Stimulated activated CD8-positive, alpha-beta memory T cell treated with anti-CD3 and anti-CD28 coated beads, Interleukin-12 subunit alpha, Interleukin-12 subunit beta, amount 100 ng/mL, for 1 hour (primary cell): Measurements from ENCODE around the gene ATP5PB.

ENCODE experiments used
- DNase-seq: peaks from one replicate; pipeline ENCODE4 v3.0.0-alpha.2; 2020; ENCODE audit warnings: low read depth

Gene ATP5PB

DNA sequence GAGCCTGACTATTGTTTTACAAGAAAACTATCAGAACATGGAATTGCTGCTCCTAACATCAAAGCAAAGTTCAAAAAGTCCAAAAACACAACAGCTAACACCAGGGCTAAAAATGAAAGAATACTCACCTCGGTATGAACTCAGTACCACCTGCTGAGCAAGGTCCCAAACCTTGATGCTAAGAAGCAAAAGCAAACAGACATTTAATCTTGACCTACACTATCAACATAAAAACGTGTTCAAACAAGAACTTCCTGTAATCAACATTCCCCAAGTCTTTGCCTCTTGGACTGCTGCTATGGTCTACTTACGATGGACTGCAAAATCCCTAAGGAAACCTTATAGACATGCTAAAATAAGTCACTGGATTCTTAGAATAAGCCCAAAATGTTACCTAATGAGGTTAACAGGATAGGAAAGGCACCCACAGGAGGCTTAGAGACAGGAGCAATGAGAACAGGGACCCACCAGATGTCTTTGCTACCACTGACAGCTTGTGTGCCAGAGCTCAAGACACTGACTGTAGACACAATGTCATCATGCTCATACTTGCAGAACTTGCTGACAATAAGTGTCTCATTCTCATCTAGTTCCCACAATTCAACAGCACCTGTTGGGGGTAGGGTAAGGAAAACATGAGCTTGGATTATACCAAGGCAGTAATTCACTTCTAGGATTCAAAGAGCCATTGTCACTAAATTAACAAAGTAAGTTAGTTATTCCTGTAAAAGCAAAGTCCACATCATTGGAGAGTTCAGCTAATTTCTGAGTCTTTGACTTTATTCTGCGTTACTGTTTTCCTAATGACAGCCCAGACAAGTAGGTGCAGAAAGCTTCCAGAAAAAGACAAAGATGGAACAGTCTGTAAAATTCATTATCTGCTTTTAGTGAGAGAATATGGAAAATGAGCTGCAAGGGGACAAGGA lies 2.0 kb upstream of the ATP5PB start:
- no peak for DNase-seq

DNA sequence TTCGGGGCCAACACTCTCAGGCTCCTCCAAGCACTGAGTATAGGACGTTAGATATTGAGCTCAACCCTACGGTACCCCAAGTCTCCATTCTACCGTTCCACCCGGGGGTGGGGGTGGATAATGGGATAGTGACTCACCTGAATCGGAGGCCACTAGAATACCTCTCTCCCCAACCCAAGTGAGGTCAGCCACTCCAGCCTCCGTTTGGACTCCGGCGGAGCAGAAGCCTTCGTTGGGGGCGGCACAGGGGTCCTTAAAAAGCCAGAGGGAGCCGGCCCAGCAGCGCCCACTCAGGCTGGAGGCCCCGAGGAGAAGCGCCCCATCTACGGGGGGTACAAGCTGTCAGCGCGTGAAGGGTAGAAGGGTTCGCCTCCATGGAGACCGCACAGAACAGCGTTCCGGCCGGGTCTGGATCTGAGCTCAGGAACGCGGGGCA lies 764 bp upstream of the ATP5PB start:
- no peak for DNase-seq

DNA sequence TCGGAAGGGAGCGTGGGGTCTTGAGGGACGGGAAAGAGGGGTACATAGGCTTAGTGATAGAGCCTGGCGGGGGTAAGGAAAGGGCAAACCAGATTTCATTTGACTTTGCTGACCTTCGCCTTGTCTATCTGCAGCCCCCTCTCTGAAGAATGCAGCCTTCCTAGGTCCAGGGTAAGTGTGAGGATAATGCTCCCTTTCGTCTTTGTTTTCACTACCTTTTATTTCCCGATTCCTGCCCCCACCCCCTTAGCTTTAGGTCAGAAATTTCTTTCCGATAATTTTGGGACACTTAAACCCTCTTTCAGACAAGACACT lies 396 bp downstream of the ATP5PB start:
- DNase-seq: no peak

DNA sequence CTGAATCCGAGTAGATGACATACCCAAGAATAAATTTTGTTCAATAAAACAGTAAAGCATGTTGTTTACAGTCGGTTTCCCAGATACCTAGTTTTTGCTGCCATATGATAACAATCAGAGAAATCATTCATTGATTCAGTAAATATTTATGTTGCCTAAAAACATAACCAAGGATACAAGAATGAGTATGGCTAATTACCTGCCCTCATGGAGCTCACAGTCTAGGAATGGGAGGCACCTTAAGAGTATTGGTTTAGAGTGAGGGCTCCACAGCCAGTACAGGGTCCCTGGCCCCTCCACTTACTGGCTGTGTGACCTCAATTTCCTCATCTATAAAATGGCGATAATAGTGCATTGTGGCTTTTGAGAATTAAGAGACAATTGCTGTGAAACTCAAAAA lies 921 bp downstream of the ATP5PB start:
- DNase-seq: no peak

DNA sequence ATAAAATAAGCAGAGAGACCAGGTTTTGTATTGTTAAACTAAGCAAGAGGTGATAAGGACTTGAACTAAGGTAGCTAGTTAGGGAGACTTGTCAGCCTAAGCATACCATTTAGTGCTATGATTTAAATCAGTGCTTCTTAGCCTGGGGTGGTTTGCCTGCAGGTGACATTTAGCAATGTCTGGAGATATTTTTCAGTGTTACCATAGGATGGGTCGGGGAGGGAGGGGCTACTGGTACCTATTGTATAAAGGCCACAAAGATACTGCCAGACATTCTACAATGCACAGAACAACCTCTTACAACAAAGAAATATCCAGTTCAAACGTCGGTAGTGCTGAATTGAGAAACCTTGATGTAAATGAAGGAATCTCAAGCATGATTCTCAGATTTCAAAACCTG lies 3.3 kb downstream of the ATP5PB start:
- no peak for DNase-seq

DNA sequence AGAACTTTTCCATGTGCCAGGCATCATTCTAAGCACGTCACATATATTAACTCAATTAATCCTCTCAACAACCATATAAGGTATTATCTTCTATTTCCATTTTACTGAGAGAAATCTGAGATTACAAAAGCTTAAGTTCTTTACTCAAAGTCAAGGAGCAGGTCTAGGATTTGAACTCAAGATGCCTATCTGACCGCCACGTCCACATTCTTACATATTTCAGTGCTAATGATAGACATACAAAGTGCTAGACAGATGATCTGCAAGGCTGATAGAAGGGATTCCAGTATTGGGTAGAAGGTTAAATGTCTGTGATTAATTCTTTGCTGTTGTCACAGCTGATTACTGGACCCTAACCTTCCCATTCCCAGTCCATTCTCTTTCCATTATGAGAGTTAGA lies 4.4 kb downstream of the ATP5PB start:
- DNase-seq: no peak

DNA sequence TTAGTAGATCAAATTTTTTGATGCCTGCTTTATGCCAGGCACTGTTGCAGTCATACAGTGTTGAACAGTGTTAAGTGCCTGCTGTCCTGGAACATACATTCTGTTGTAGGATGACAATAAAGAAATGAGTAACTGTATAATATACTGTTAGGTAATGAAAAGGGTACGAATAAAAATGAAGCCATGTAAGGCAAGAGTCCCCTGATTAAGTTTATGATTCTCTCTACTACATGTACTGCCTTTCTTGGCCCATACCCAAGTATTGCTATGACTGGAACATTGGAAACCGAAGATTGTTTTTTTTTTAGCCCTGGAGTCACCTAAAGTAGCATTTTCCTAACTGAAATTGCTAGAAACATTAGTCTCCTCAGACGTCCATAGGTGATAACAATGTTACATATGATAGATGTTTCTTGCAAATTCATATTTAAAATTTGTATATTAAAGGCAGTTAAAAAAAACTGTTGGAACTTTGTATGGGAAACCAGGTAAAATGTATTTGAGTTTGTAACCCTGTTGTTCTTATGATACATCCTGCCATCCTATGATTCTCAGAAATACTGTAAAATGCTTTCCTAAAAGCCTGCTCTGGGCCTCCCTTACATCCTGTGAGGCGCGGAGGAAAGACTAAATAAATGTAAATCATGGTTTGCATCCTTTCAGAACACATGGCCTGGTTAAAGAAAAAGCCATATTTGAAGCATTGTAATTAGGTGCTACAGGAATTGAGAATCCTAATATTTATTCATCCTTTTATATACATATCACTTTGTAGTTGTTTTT lies 5.8 kb downstream of the ATP5PB start:
- no peak for DNase-seq

DNA sequence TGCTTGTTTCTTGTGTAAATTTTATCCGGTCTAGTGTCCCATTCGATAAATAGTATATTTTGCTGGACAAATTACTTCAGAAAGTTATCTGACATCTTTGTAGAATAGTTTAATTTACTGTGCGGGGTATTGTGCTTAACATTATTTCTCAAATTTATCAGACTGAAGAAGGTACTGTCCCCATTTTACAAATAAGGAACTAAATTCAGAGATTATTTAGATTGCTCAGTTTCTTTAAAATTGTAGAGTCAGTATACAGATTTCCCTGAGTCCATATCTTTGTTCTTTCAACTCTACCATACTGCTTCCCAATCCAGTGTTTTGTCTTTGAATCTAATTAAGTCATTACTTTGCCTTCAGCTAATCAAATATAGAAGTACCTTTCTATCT lies 6.4 kb downstream of the ATP5PB start:
- DNase-seq: no peak

DNA sequence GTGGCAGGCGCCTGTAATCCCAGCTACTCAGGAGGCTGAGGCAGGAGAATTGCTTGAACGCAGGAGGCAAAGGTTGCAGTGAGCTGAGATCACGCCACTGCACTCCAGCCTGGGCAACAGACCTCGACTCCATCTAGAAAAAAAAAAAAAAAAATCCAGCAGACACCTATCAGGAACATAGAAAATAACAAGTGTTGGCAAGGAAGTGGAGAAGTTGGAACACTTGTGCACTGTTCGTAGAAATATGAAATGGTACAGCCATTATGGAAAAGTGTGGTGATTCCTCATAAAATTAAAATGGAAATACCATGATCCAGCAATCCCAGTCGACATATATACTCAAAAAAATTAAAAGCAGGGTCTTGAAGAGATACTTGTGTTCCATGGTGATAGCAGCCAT lies 12.5 kb downstream of the ATP5PB start:
- DNase-seq: no peak

DNA sequence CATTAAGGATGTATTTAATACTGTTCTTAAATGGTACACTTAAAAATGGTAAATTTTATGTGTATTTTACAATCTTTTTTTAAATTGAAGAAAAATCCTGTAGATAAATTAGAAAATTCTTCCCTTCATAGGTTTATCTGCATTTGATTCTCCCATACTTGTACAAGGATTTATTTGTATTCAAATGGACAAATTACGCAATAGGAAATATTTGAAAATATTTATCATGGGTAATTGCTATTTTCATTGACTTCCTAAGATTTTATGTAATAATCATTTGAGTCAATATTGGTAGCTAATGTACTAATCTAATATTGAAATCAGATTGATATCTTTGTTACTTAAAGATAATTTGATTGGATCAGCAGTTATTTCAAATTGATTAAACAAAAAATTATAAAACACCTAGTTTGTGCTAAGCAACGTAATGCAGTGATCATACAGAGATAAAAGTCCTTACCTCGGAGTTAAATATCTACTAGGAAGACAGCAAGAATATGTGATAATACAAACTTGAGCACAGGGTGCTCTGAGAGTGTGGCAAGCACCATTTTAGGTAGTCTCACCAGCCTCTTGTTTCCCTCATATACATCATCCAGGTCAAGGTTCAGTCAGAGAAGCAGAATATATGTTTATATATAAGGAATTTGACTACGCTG lies 13.2 kb downstream of the ATP5PB start:
- no peak for DNase-seq

DNA sequence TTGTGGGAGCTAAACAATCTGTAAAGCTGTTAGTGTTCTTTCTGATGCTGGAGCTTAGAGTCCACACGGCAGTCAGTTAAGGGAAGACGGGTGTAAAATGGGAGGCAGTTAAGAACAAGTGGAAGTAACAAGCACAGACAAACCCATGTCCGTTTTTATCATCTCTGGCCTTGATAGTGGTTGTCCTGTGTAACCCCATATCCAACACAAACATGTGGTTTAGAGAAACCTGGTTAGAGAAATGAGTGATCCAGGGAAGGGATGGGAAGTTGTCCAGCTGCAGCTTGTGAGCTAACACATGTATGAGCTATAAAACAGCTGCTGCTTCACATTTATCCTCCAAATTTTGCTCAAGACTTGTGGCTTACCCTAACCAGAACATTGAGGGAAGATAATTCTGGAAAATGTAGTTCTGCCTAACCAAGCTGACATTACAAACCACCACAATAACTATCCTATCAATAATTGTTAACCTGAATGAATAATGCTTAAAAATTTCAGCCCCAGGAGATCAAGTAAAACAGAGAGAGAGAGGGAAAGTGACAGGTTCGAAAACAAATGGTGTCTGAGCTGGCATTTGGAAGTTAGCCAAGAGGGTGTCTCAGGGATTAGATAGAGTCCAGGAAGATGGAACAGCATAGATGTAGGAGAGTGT lies 13.9 kb downstream of the ATP5PB start:
- DNase-seq: no peak

DNA sequence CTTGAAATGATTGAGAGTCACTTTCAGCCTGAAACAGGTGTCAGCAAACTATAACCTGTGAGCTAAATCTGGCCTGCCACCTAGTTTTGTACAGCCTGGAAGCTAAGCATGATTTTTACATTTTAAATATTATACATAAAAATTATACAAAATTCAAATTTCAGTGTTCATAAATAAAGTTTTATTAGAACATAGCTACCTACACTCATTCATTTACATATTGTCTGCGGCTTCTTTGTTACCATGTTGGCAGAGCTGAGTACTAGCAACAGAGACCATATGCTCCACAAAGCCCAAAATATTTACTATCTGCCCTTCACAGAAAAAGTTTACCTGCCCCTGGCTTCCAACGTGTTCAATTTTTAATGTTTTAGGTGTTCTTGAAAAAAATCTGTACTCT lies 16.5 kb downstream of the ATP5PB start:
- no peak for DNase-seq

DNA sequence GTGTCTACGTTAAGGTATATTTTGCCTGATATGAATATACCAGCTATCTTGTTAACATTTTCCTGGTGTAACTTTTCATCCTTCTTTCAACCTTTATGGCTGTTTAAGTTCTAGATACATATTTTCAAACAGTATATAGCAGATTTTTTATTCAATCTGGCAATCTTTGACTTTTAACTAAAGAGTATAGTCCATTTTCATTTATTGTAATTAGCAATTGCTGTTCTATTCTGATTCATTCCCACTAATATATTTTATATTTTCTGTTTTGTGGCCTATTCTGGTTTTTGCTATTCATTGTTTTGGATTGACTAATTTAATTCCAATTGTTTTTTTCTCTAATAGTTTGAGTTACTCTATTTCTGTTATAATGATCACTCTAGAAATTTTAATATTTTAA lies 17.2 kb downstream of the ATP5PB start:
- no peak for DNase-seq

DNA sequence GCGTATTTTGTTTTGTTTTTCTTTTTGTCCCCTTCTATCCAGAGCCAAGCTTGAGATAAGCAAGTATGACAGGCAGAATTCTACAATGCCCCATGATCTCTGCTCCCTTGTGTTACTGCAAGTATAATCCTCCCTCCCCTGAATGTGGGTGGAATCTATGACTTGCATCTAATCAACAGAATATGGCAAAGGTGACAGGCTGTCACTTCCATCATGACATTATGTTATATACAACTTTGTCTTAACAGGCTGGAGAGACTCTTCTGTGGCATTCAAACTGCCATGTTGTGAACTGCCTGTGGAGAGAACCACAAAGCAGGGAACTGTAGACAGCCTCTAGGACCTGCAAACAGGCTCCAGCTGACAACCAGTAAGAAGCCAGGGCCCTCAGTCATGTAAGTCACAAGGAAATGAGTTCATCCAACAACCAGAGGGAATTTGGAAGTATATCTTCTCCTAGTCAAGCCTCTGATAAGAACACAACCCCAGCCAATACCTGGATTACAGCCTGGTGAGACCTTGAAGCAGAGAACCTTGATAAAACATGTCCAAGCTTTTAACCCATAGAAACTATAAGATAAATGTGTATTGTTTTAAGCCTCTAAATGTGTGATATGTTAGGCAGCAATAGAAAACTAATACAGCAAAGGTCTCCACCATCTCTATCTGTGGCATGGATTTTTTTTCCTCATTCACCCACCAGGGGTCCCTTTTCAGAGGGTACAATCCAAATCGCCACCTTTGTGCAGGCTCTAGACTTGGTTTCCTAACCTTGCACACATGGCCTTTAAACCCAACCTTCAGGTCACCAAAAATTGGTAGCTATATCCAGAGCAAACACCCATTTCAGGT lies 18.8 kb downstream of the ATP5PB start:
- DNase-seq: no peak

DNA sequence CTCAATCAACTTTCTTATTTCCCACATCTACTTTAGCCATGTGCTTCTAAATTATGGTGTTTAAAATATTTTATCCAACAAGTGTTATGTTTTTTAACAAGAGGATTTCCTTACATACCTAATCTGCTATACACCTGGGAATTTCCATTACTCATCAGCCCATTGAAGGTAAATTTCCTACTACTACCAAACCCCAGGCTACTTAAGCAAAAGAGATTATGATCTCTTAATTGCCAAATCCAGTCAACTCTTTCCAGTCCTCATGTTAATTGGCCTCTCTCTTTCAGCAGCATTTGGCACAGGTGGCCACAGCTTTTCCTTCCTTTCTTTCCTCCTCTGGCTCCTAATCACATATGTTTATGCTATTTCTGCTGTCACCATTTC lies 19.4 kb downstream of the ATP5PB start:
- no peak for DNase-seq

DNA sequence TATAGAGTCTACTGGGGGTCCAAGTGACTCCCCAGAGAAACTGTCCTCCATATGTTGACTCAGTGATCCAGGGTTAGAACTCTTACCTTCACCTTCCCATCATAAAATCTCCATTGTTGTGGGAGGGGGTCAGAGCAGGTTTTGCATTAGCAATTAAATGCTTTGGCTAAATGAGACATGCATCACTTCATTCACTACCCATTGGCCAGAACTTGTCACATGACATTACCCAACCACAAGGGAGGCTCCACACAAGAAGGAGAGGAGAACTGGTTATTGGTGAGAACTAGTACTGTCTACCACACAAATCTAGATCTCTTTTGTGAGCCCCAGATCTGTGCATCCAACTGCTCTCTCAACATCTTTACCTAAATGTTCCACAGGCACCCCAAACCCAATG lies 20.3 kb downstream of the ATP5PB start:
- no peak for DNase-seq

DNA sequence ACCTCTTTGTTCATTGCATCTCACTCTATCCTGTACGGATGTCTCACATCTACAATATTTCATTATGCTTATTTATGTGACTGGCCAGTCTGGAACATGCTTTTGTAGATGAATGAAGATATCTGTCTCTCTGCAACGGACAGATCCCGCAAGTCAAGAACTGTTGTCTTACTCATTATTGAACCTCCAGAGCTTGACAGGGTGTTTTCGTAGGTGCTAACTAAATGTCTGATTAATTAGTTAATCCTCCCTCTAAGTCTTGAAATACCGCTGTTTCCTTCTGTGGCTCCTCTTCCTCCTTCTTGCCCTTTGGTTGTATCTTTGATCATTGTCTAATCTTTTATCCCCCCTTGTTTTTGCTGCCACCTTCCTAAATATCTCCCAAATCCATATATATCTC lies 21.3 kb downstream of the ATP5PB start:
- no peak for DNase-seq

DNA sequence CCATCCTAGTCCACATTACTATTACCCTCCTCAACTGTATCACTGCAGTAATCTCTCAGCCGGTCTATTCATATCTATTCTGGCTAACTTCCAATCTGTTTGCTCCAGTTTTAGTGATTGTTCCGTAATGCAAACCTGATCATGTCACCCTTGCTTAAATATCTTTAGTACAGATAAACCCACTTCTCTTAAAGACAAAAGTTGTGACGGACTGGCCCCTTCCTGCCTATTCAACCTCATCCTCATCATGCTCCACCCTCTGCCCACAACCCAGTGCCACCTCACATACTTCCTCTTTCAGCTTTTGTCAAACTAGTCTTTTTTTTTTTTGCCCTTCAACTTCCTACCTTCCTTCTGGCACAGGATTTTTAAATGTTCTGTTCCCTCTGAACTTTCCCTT lies 21.7 kb downstream of the ATP5PB start:
- DNase-seq: peak; percentile 51

DNA sequence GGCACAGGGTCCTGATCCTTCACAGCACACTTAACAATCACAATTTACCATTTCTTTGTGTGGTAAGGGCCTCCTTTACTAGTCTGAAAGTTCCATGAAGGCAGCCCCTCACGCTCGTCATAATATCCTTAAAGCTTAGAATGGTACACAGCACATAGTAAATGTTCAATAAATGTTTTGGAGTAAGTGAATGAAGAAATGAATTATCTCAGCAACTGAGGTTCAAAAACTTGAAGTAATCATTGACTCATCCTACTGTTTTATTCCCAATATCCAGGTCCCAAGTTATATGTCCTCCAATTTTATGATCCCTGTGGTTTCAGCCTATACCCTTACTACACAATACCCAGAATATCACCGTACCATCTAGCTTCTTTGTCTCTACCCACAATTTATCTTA lies 22.3 kb downstream of the ATP5PB start:
- DNase-seq: no peak

DNA sequence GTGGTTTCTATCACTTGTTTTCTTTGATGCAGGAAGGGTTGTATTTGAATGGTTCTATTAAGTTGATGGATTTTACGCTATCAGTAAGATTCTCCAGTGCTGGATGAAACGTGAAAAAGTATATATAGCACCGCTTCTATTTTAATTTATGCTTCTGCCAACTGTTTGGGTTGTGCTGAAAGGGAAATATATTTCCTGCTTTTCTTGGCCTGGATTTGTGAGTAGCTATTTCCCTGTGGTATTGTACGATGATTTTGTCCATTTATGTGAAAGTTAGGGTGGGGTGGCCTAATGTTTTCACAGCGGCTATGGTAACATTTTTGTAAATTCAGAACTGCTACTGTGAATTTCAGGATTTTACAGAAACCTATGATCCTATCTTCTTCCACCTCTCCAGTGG lies 24.8 kb downstream of the ATP5PB start:
- no peak for DNase-seq

DNA sequence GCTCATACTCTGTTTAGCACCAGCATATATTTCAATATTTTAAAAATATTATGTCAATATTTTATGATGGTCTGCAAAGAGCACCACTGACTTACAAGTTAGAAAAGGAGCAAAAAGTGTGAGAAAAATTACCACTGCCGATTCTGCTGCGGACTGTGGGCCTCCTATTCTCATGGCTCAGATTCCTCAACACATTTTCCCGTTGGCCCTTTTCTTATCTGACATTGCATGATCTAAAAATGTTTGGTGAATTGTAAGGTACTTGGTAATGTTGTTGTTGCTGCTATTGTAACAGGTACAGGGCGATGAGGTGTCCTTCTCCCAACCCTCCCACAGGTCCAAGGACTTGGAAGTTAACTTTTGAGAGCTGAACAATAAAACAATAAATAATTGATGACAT lies 25.3 kb downstream of the ATP5PB start:
- no peak for DNase-seq

DNA sequence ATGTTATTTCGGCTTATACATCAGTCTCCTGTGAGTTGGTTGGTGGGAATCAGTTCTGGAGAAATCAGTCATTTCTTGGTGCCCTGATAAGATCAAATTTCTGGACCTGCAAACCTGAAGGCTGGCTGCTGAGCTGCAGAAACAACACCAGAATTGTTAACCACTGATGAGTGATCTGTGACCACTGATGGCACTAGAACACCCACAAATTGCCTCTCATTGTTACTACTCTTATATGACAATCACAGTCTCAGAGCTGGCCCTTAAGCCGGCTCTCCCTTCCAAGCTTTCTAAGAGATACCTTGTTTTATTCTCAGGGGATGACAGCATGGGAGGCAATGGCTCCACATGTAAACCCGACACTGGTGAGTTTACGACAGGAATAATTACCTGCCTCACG lies 26.4 kb downstream of the ATP5PB start:
- DNase-seq: no peak
